ENCODE results near the gene NOP9.

The NOP9 gene

GRCh38 chr14:24356208-24356607, 56.6 kb downstream of the NOP9 start:
- TF ChIP-seq MAX (IDR thresholded peaks at IDR 0.05) (no peak), TAF1 (IDR thresholded peaks at IDR 0.05; ENCODE audit: low read depth) (no peak), EGR1 (IDR thresholded peaks at IDR 0.05) (no peak), NFIC (IDR thresholded peaks at IDR 0.05) (no peak), CEBPB (IDR thresholded peaks at IDR 0.05) (no peak), EP300 (IDR thresholded peaks at IDR 0.05; ENCODE audit: borderline replicate concordance) (no peak), TEAD4 (IDR thresholded peaks at IDR 0.05) (no peak), REST (IDR thresholded peaks at IDR 0.05; ENCODE audit: low read depth) (no peak), ZBTB7A (IDR thresholded peaks at IDR 0.05; ENCODE audit: low read depth) (no peak), RAD21 (IDR thresholded peaks at IDR 0.05; ENCODE audit: low read depth) (no peak), USF1 (IDR thresholded peaks at IDR 0.05) (no peak), CREB1 (IDR thresholded peaks at IDR 0.05; ENCODE audit: low read depth) (no peak), FOXM1 (IDR thresholded peaks at IDR 0.05; ENCODE audit: borderline replicate concordance, low read depth) (no peak), TCF12 (IDR thresholded peaks at IDR 0.05; ENCODE audit: low read depth) (no peak), YY1 (IDR thresholded peaks at IDR 0.05; ENCODE audit: low read depth) (no peak)
